HG03432 (cell line): ENCODE data around the gene ZNF200.

Experiments
- ATAC-seq: cut with Tn5 transposase; IDR thresholded peaks from one replicate; pipeline ENCODE4 v1.9.1; 2021; ENCODE audit warnings: mild to moderate bottlenecking, moderate library complexity; ENCODE audit not compliant: unreplicated experiment

Gene ZNF200

DNA sequence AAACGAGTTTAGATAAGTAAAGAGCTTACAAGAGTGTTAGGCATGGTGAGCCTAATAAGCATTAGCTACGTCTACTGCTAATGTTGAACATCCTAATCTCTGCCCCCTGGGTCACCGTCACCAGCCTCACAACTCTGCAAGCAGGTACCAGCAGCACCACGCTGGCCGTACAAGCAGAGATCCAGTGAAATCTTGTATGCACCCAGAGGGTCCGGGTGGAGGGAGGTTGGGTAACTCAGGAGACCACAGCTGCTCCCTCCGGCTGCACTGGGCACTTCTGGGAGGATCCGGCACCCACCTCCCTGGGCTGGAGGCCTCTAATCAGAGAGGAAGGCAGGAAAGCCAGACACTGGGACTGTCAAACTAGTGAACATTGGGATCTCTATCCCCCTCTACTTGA is 55.3 kb downstream of the ZNF200 start:
- no peak for ATAC-seq

DNA sequence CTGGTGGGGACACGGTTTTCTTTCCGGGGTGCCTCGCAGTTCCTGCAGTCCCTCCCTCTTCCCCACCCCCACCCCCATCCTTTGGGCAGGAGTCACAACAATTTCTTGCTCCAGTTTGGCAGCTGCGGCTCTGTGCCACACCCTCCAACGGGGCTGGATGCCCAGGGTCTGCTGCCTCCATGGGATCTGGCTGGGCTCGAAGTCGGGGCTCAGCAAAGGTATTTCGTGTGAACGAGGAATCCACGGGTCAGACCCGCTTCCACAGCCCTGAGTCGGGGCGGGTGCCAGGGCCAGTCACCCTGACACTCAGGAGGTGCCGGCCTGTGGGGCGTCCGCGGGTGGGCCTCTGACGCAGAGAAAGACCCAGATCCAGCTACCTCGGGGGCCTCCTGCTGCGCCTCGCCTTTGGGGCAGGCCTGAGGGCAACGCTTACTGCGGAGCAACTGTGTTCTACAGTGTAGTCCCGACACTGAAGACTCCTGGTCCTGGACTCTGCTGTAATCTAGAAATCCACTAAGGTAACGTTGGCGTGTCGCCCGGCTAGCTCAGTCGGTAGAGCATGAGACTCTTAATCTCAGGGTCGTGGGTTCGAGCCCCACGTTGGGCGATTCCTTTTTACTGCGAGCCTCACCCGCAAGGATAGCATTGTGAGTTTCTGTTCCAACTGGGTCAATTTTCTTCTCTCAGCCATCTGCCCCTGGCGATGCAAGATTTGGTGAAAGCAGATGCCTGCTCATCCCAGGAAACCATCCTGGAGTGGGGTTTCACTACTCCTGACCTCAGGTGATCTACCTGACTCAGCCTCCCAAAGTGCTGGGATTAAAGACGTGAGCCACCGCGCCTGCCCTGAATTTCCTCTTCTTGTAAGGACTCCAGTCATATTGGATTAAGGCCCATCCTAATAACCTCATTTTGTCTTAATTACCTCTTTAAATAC is 59.5 kb downstream of the ZNF200 start:
- no peak for ATAC-seq

GRCh38 chr16:3174618-3175148 is 60.3 kb downstream of the ZNF200 start:
- no peak for ATAC-seq

- no peak for ATAC-seq
Observed at GRCh38 chr16:3173892-3174617, 60.9 kb downstream of the ZNF200 start.
